HepG2 (cell line): ENCODE results near the gene DNAH8. TPM values are rescaled to one million over a fixed set of nuclear protein-coding genes. Genes with fewer than 3 reads are reported as not detected.

Source experiments
- ATAC-seq: fragments of 200-7000 bp; cut with Tn5 transposase; 3 replicates; pipeline ENCODE4 v1.9.1; 2020; ENCODE audit warnings: mild to moderate bottlenecking, moderate library complexity
- BruUV-seq: library from RNA; stranded (reverse); fragments of 400-500 nt; replicated peaks from 2 replicates; lab custom pipeline; 2021; lab: Mats Ljungman, UMichigan
- CTCF ChIA-PET: fragments of 300-600 bp; formaldehyde crosslinking; extraction: SDS; loops from one replicate; lab custom pipeline; 2021; ENCODE audit warnings: low total read pairs, inconsistent platforms, low intra/inter-chr PET ratio; lab: Yijun Ruan, JAX
- POLR2A ChIA-PET: fragments of 350-600 bp; sonication (Branson Sonifier 250); formaldehyde crosslinking; loops from one replicate; lab custom pipeline; 2020; ENCODE audit warnings: antibody characterized with exemption, inconsistent platforms; lab: Yijun Ruan, JAX
- DNase-seq: peaks from one replicate; pipeline ENCODE4 v3.0.0-alpha.2; 2015; ENCODE audit warnings: low spot score
- FAIRE-seq: peaks from 3 replicates; lab custom pipeline; 2011; peaks lifted over from hg19 to GRCh38; lab: Jason Lieb, UNC
- H2AFZ ChIP-seq: one replicate; pipeline ENCODE4 v1.6.1; 2011; ENCODE audit warnings: low read length, inconsistent platforms
- H3K27ac ChIP-seq: fragments of 300-600 bp; 3 replicates; pipeline ENCODE4 v1.8.0; 2011; ENCODE audit warnings: mixed run types, mild to moderate bottlenecking, mixed read lengths, low read length, inconsistent platforms; ENCODE audit not compliant: insufficient read depth; ENCODE audit errors: extremely low read length
- H3K27me3 ChIP-seq, 2 experiments: fragments of 200-600 bp in 1 of 2; 2 replicates in 1 of 2; 3 replicates in 1 of 2; pipeline versions ENCODE4 v1.6.0 to v1.8.0; 2011; ENCODE audit warnings: low read length in 2 of 2, mild to moderate bottlenecking in 2 of 2, moderate library complexity in 2 of 2, inconsistent platforms in 1 of 2; ENCODE audit not compliant: insufficient read depth in 2 of 2, control insufficient read depth in 1 of 2
- H3K36me3 ChIP-seq, 2 experiments: fragments of 200-600 bp in 1 of 2; replicated peaks in 1 of 2; 2 replicates in 1 of 2; 3 replicates in 1 of 2; pipeline versions ENCODE4 v1.5.1 to v1.8.0; 2011; ENCODE audit warnings: low read length in 2 of 2, inconsistent platforms in 1 of 2; ENCODE audit not compliant: insufficient read depth in 2 of 2, control insufficient read depth in 1 of 2
- H3K4me1 ChIP-seq: 2 replicates; pipeline ENCODE4 v1.5.1; 2012; ENCODE audit warnings: low read length, inconsistent platforms; ENCODE audit not compliant: insufficient read depth
- H3K4me2 ChIP-seq: 2 replicates; pipeline ENCODE4 v1.6.0; 2011; ENCODE audit warnings: low read depth, low read length, inconsistent platforms
- H3K4me3 ChIP-seq, 3 experiments: fragments of 200-600 bp in 1 of 3; sonication (generic), shearing (Covaris generic) in 1 of 3; replicated peaks in 1 of 3; 2 replicates each; pipeline ENCODE4 v1.5.1; 2011 to 2016; ENCODE audit warnings: low read length in 3 of 3, inconsistent platforms in 2 of 3, low read depth in 2 of 3, mild to moderate bottlenecking in 2 of 3, control low read depth in 1 of 3, mixed read lengths in 1 of 3; ENCODE audit not compliant: insufficient read depth in 1 of 3
- H3K79me2 ChIP-seq: one replicate; pipeline ENCODE4 v1.6.1; 2011; ENCODE audit warnings: low read length, inconsistent platforms; ENCODE audit not compliant: insufficient read depth
- H3K9ac ChIP-seq: 2 replicates; pipeline ENCODE4 v1.6.0; 2011; ENCODE audit warnings: mild to moderate bottlenecking, low read depth, low read length, inconsistent platforms; ENCODE audit not compliant: insufficient read depth
- H3K9me3 ChIP-seq: 2 replicates; pipeline ENCODE4 v1.5.1; 2012; ENCODE audit warnings: mild to moderate bottlenecking, low read length
- H4K20me1 ChIP-seq: 2 replicates; pipeline ENCODE4 v1.6.0; 2011; ENCODE audit warnings: inconsistent platforms, mild to moderate bottlenecking, low read length, moderate library complexity; ENCODE audit not compliant: insufficient read depth
- FOXP1 ChIP-seq, 2 experiments: fragments of 450-650 bp in 1 of 2; IDR thresholded peaks; 2 replicates each; pipeline ENCODE4 v1.6.1; 2017 to 2018; ENCODE audit warnings: antibody characterized with exemption in 1 of 2
- HDAC6 ChIP-seq: fragments of 200-600 bp; sonication (generic); IDR thresholded peaks from 2 replicates; pipeline ENCODE4 v1.7.0; 2017; ENCODE audit warnings: mild to moderate bottlenecking, antibody characterized with exemption, low read length, low read depth
- HNRNPL ChIP-seq: fragments of 200-400 bp; formaldehyde crosslinking; IDR thresholded peaks from 2 replicates; pipeline ENCODE4 v1.6.1; 2017; ENCODE audit warnings: mild to moderate bottlenecking, low read depth, low read length
- MIER2 ChIP-seq: IDR thresholded peaks from 2 replicates; pipeline ENCODE4 v1.6.1; 2016; ENCODE audit warnings: missing biosample characterization, missing genetic modification reagents
- MTF2 ChIP-seq: sonication (generic); formaldehyde crosslinking; IDR thresholded peaks from 2 replicates; pipeline ENCODE4 v1.5.0; 2020; ENCODE audit warnings: missing genetic modification reagents, borderline replicate concordance
- NFIC ChIP-seq: IDR thresholded peaks from 2 replicates; pipeline ENCODE4 v1.6.1; 2012; ENCODE audit warnings: mild to moderate bottlenecking, low read length, inconsistent platforms
- RAD21 ChIP-seq: fragments of 450-650 bp; formaldehyde crosslinking; IDR thresholded peaks from 2 replicates; pipeline ENCODE4 v1.5.0; 2020; ENCODE audit warnings: mild to moderate bottlenecking
- RORA ChIP-seq: sonication (generic); formaldehyde crosslinking; IDR thresholded peaks from 2 replicates; pipeline ENCODE4 v1.5.0; 2020; ENCODE audit warnings: mild to moderate bottlenecking, missing genetic modification reagents, moderate library complexity
- THAP11 ChIP-seq: IDR thresholded peaks from 2 replicates; pipeline ENCODE4 v1.6.1; 2016; ENCODE audit warnings: missing biosample characterization, missing genetic modification reagents
- ZNF256 ChIP-seq: sonication (generic); formaldehyde crosslinking; conservative IDR thresholded peaks from 2 replicates; pipeline ENCODE4 v1.4.0; 2020; ENCODE audit warnings: missing genetic modification reagents
- ZNF354B ChIP-seq: sonication (generic); formaldehyde crosslinking; IDR thresholded peaks from 2 replicates; pipeline ENCODE4 v1.8.0; 2022; ENCODE audit warnings: mild to moderate bottlenecking, missing genetic modification reagents
- ZNF510 ChIP-seq: sonication (generic); formaldehyde crosslinking; IDR thresholded peaks from 2 replicates; pipeline ENCODE4 v1.4.0; 2020; ENCODE audit warnings: low read depth, mild to moderate bottlenecking, missing genetic modification reagents
- ZNF569 ChIP-seq: sonication (generic); formaldehyde crosslinking; IDR thresholded peaks from 2 replicates; pipeline ENCODE4 v1.5.0; 2020; ENCODE audit warnings: mild to moderate bottlenecking, missing genetic modification reagents, moderate library complexity, borderline replicate concordance
- ZNF572 ChIP-seq: sonication (generic); formaldehyde crosslinking; IDR thresholded peaks from 2 replicates; pipeline ENCODE4 v1.5.1; 2020; ENCODE audit warnings: mild to moderate bottlenecking, missing genetic modification reagents
- WGBS: methylation state at CpG from one replicate; pipeline ENCODE4 v1.1.6; 2017; ENCODE audit warnings: low lambda C conversion rate; 5-methylcytosine and 5-hydroxymethylcytosine counted together
- in situ Hi-C: cut with HindIII; loops from 2 replicates; pipeline ENCODE4 v1.10.0; 2017; ENCODE audit warnings: low pct_unique_long_range_greater_than_20kb; ENCODE audit not compliant: extremely low pct_ligation_motif_present
- intact Hi-C: fragments of 100-400 bp; cut with micrococcal nuclease; formaldehyde crosslinking; loops from one replicate; pipeline ENCODE4 v1.10.0; 2022; ENCODE audit not compliant: unreplicated experiment
- polyA plus RNA-seq, 8 experiments: library from polyadenylated mRNA; depleted of rRNA in 3 of 8; stranded (reverse) in 7 of 8; unstranded in 1 of 8; fragments of >200 nt; fragmentation: Illumina TruSeq in 4 of 8; extraction: Trizol in 4 of 8; gene quantifications; 2 replicates each; pipeline versions ENCODE4 v1.2.1 to v1.2.3, GENCODE V29; 2011 to 2016; ENCODE audit warnings: low read depth in 4 of 8, missing spikeins in 1 of 8, mixed read lengths in 1 of 8; ENCODE audit not compliant: insufficient read depth in 1 of 8
- total RNA-seq, 5 experiments: library from RNA; depleted of rRNA; stranded (reverse); fragments of >200 nt; fragmentation: Illumina TruSeq; extraction: Trizol; gene quantifications; 2 replicates each; pipeline ENCODE4 v1.2.3, GENCODE V29; 2016; ENCODE audit warnings: low read depth in 1 of 5
- TF ChIP-seq, protein P1 (sequence below): sonication (generic); formaldehyde crosslinking; IDR thresholded peaks from 2 replicates; pipeline ENCODE4 v1.5.0; 2020; ENCODE audit warnings: missing genetic modification reagents
- TF ChIP-seq, protein P2 (sequence below): sonication (generic); formaldehyde crosslinking; IDR thresholded peaks from 2 replicates; pipeline ENCODE4 v1.4.0; 2020; ENCODE audit warnings: mild to moderate bottlenecking, missing genetic modification reagents
- TF ChIP-seq, protein P3 (sequence below): sonication (generic); formaldehyde crosslinking; IDR thresholded peaks from 2 replicates; pipeline ENCODE4 v1.4.0; 2020; ENCODE audit warnings: mild to moderate bottlenecking, missing genetic modification reagents
- TF ChIP-seq, protein P4 (sequence below), 2 experiments: fragments of 450-650 bp in 1 of 2; sonication (generic) in 1 of 2; formaldehyde crosslinking; IDR thresholded peaks; 2 replicates each; pipeline versions ENCODE4 v1.5.0 to v1.8.0; 2020 to 2022; ENCODE audit warnings: mild to moderate bottlenecking in 1 of 2, missing genetic modification reagents in 1 of 2
- TF ChIP-seq, protein P5 (sequence below): sonication (generic); formaldehyde crosslinking; IDR thresholded peaks from 2 replicates; pipeline ENCODE4 v1.4.0; 2020; ENCODE audit warnings: mild to moderate bottlenecking, missing genetic modification reagents, borderline replicate concordance

The DNAH8 gene
- total and polyA plus RNA-seq, 2 of the 13 experiments (the other 11 are each of a cell fraction or from before 2014, with no cell fraction given), result not detected

- no peaks in the 10 kb centered on the region for H3K4me1 ChIP-seq
- H3K36me3 ChIP-seq, result no peaks in the 10 kb centered on the region
- ATAC-seq (no peak), DNase-seq (no peak), FAIRE-seq (no peak)
- no peak overlapping the region for H2AFZ ChIP-seq
- no peaks in the 10 kb centered on the region for H3K9me3 ChIP-seq
- no TSS peak for BruUV-seq
- no peak overlapping the region for H3K27ac ChIP-seq
- intact Hi-C loops, result no loop called here
- WGBS, result 31% methylated on average over 3 of the region's 3 CpGs
- POLR2A ChIA-PET, result no interaction called here
- H4K20me1 ChIP-seq, result no peaks in the 10 kb centered on the region
- no peak overlapping the region for H3K4me3 ChIP-seq
- CTCF ChIA-PET, result no interaction called here
- H3K4me2 ChIP-seq, result no peak overlapping the region
- no peak overlapping the region for H3K9ac ChIP-seq
- no peaks in the 10 kb centered on the region for H3K79me2 ChIP-seq
- in situ Hi-C loops, result no loop called here
- TF ChIP-seq HDAC6, result no peak
- TF ChIP-seq ZNF572 (CRISPR knock-in tag), result no peak
- no peak for TF ChIP-seq RAD21 (CRISPR knock-in tag)
- TF ChIP-seq, protein P1, sequence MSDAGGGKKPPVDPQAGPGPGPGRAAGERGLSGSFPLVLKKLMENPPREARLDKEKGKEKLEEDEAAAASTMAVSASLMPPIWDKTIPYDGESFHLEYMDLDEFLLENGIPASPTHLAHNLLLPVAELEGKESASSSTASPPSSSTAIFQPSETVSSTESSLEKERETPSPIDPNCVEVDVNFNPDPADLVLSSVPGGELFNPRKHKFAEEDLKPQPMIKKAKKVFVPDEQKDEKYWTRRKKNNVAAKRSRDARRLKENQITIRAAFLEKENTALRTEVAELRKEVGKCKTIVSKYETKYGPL, result no peak
- no peak for TF ChIP-seq ZNF510 (CRISPR knock-in tag)
- TF ChIP-seq, protein P2, sequence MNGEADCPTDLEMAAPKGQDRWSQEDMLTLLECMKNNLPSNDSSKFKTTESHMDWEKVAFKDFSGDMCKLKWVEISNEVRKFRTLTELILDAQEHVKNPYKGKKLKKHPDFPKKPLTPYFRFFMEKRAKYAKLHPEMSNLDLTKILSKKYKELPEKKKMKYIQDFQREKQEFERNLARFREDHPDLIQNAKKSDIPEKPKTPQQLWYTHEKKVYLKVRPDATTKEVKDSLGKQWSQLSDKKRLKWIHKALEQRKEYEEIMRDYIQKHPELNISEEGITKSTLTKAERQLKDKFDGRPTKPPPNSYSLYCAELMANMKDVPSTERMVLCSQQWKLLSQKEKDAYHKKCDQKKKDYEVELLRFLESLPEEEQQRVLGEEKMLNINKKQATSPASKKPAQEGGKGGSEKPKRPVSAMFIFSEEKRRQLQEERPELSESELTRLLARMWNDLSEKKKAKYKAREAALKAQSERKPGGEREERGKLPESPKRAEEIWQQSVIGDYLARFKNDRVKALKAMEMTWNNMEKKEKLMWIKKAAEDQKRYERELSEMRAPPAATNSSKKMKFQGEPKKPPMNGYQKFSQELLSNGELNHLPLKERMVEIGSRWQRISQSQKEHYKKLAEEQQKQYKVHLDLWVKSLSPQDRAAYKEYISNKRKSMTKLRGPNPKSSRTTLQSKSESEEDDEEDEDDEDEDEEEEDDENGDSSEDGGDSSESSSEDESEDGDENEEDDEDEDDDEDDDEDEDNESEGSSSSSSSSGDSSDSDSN, result no peak
- no peak for TF ChIP-seq HNRNPL
- TF ChIP-seq ZNF569 (CRISPR knock-in tag), result no peak
- TF ChIP-seq ZNF256 (CRISPR knock-in tag), result no peak
- no peak for TF ChIP-seq ZNF354B (CRISPR knock-in tag)
- TF ChIP-seq RORA (CRISPR knock-in tag), result no peak
- TF ChIP-seq, protein P3, sequence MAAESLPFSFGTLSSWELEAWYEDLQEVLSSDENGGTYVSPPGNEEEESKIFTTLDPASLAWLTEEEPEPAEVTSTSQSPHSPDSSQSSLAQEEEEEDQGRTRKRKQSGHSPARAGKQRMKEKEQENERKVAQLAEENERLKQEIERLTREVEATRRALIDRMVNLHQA (CRISPR knock-in tag), result no peak
- no peak for TF ChIP-seq FOXP1 (IDR thresholded peaks at IDR 0.05)
- no peak for TF ChIP-seq FOXP1 (CRISPR knock-in tag; IDR thresholded peaks at IDR 0.05)
- TF ChIP-seq MTF2 (CRISPR knock-in tag), result no peak
- TF ChIP-seq, protein P4, sequence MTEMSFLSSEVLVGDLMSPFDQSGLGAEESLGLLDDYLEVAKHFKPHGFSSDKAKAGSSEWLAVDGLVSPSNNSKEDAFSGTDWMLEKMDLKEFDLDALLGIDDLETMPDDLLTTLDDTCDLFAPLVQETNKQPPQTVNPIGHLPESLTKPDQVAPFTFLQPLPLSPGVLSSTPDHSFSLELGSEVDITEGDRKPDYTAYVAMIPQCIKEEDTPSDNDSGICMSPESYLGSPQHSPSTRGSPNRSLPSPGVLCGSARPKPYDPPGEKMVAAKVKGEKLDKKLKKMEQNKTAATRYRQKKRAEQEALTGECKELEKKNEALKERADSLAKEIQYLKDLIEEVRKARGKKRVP (CRISPR knock-in tag; IDR thresholded peaks at IDR 0.05), result no peak
- no peak for TF ChIP-seq MIER2 (CRISPR knock-in tag)
- TF ChIP-seq, protein P5, sequence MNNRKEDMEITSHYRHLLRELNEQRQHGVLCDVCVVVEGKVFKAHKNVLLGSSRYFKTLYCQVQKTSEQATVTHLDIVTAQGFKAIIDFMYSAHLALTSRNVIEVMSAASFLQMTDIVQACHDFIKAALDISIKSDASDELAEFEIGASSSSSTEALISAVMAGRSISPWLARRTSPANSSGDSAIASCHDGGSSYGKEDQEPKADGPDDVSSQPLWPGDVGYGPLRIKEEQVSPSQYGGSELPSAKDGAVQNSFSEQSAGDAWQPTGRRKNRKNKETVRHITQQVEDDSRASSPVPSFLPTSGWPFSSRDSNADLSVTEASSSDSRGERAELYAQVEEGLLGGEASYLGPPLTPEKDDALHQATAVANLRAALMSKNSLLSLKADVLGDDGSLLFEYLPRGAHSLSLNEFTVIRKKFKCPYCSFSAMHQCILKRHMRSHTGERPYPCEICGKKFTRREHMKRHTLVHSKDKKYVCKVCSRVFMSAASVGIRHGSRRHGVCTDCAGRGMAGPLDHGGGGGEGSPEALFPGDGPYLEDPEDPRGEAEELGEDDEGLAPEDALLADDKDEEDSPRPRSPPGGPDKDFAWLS, result no peak
- TF ChIP-seq THAP11, result no peak
- TF ChIP-seq NFIC, result no peak
- no peaks in the 10 kb centered on the region; a peak in 1 of 5 replicates for H3K27me3 ChIP-seq
Observed at GRCh38 chr6:38794682-38795081, 79.6 kb downstream of the DNAH8 start.
